Spleen (tissue), 3 donors: ENCODE measurements around the gene MED9.
A peak's percentile ranks its signal among the peaks of the same experiment; 100 is the strongest.

Experiments
- POLR2A ChIP-seq, 3 donors: fragments of 450-650 bp; IDR thresholded peaks; one replicate each; pipeline ENCODE4 v1.5.1; 2017; ENCODE audit warnings: antibody characterized with exemption in 3 of 3, mild to moderate bottlenecking in 1 of 3
- POLR2AphosphoS5 ChIP-seq, 3 donors: sonication (generic); formaldehyde crosslinking; IDR thresholded peaks; one replicate each; pipeline ENCODE4 v1.5.1; 2017; ENCODE audit warnings: antibody characterized with exemption in 3 of 3

DNA sequence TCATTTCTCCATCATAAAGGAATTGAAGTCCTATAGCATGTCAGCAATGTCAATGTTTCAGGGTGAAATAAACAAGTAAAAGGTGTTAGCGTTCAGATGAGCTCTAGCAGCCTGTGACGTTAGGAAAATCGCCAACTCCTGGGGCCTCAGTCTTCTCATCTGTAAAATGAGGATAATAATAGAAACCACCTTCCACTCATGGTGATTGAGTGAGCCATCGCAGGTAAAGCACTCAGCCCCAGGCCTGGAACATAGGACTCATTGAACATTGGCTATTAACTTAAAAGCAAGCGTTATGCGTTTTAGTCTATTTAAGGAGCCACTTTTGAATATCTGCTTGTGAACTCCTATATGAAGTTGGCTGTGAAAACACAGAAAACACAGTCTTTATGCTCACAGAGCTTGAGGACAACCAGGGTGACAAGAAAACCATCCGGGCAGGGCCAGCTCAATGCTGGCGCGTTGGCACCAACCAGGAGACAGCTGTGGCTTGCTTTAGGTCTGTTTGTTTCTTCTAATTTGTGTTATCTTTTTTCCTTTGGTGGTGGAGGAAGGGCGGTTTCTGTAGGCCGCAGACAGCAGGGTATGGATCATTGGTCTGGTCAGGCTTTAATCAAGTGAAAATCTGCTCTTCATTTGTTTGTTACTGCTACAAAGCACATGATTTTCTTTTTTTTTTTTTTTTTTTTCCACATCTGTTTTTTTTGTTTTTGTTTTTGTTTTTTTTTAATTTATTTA is 35.7 kb upstream of the MED9 start:
- TF ChIP-seq POLR2AphosphoS5 (IDR thresholded peaks at IDR 0.05): peak in 1 of 3 donors; percentile 21
- TF ChIP-seq POLR2A (IDR thresholded peaks at IDR 0.05): no peak
